ENCODE data around the gene VPS35L. TPM values are rescaled to one million over a fixed set of nuclear protein-coding genes. Genes with fewer than 3 reads are reported as not detected.
A peak's percentile ranks its signal among the peaks of the same experiment; 100 is the strongest.

Gene VPS35L
- total RNA-seq (ENCODE audit: insufficient read depth, low replicate concordance) = 37.6 TPM

GRCh38 chr16:19555186-19555937, at the start of gene VPS35L:
Gene VPS35L (plus strand): TSS chr16:19555703. CDS start chr16:19555730, 27 bp downstream.
- DNase-seq (ENCODE audit: low spot score) = peak; percentile 99

- no peak for DNase-seq (ENCODE audit: low spot score)
Measured at GRCh38 chr16:19506965-19507364, 48.5 kb upstream of the VPS35L start.

DNA sequence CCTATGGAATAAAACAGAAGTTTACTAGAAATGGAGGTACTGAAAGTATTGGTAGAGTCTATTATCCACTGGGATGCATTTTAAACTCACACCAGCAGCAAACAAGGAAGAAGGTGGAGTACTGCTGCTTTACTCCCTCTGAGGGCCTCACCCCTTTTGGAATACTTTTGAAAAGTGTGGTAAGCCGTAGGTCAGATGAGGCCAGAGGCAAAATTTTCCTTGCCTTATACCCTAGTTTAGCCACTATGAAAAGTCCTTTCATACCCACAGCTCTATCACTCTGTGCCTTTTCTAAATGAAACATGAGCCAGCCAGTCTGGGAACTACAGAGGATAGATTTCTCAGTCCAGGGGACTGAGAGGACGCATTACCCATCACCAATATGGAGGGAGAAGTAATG, 47.6 kb upstream of the VPS35L start:
- DNase-seq (ENCODE audit: low spot score) = no peak

- no peak for DNase-seq (ENCODE audit: low spot score)
Measured at GRCh38 chr16:19512297-19512696, 43.2 kb upstream of the VPS35L start.

DNA sequence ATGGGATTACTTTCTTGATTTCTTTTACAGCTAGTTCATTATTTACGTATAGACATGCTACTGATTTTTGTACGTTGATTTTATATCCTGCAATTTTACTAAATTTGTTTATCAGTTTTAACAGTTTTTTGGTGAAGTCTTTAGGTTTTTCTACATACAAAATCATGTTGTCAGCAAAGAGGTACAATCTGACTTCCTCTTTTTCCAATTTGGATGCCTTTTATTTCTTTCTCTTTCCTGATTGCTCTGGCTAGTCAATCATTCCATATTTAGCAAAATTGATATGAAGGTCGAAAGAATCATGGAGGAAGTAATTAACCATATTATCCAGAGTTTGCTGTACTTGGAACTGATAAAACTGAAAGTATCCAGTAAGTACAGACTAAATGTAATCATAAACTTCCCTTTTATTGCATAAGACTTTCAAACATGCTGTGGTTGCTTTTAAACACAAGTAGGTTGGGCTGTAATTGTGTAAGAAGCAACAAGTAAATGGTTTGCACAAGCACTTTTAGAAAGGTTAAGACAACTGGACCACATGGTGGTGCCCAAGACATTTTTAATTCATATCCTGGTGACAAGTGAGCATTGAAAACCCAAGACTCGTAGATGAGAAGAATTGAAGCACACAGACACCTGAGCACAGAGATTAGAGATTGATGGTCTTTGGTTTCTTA, 42.0 kb upstream of the VPS35L start:
- peak; percentile 20 for DNase-seq (ENCODE audit: low spot score)

DNA sequence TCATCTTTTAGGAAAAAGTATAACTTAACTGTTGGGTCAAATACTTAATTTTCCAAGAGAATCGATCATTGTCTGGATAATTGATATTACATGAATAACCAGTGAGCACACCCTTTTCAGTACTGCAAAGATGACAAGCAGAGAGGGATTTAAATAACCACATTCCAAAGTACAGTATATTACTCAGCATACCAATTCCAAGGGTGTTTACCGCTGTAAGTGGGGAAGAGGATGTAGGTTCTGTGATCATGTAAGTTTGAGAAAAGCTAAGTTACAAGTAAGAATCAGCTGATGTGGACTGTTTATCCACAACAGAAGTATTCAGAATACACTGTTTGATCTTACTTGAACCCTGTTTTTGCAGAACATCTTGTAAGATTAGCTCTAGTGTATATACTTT, 39.7 kb upstream of the VPS35L start:
- no peak for DNase-seq (ENCODE audit: low spot score)

GRCh38 chr16:19517424-19518089, 37.9 kb upstream of the VPS35L start:
- DNase-seq (ENCODE audit: low spot score) = no peak

GRCh38 chr16:19518388-19518787, 37.1 kb upstream of the VPS35L start:
- no peak for DNase-seq (ENCODE audit: low spot score)

DNA sequence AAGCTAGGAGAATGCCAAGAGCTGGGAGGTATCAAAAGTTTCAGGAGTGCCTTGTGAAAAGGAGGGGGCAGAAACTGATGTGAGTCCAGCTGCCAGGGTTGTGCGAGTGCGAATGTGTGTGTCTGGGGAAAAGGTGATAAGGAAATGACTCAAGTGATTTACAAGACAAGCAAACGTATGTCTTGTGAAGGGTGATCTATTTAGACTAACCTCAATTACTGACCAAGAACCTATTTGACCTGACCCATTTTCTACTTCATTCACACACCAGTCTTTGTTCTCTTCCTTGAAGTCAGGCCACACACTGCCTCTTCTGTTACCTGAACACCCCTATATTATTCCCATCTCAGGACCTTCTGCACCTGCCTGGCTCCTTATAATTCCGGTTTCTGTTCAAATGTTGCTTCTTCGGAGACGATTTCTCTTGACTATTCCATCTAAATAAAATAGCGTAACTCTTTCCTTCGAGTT, 34.6 kb upstream of the VPS35L start:
- DNase-seq (ENCODE audit: low spot score) = peak; percentile 16

DNA sequence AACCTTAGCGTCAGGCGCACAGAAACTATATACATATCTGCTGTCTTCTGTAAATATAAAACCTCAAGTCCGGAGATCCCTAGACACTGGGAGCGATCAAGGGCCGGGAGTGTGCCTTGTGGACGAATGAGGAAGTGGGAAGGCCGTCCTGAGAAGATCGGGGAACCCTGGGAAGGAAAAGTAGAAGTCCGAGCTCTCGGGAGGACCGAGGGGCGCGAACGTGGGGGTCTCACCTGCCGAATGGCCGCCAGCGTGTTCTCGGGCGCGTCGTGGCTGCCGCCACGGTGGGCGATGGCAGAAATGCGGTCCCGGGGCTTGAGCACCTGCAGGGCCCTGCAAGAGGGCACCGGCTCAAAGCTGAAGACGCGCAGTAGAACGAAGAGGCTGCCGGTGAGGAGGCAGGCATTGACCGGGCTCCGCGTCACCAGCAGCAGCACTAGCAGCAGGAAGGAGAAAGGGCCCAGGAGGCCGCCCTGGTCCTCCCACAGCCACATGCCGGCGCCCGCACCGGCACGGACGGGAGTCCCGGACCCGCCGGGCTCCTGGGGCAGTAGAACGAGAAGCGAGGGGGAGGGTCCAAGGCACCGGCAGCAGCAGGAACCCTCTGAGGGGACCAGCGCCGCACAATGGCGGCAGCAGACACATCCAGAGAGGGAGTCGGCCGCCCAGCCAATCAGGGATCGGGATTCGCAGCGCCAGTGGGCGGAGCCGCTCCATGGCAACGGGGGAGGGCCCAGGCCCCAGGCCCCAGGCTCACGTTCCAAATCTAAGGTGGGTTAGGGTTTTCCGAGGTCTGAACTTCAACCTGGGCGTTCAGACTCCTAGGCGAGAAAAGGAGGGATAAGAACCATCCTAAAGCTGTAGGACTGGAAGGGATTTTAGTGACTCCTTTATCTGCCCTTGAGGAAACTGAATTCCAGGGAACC, 33.8 kb upstream of the VPS35L start, which contains the start of gene GDE1:
Gene GDE1 (minus strand): TSS at position 628 of the 926 bp plus-strand sequence. CDS start 134 bp downstream, at position 494.
- peak; percentile 96 for DNase-seq (ENCODE audit: low spot score)

GRCh38 chr16:19522397-19522732, 33.1 kb upstream of the VPS35L start:
- no peak for DNase-seq (ENCODE audit: low spot score)

DNA sequence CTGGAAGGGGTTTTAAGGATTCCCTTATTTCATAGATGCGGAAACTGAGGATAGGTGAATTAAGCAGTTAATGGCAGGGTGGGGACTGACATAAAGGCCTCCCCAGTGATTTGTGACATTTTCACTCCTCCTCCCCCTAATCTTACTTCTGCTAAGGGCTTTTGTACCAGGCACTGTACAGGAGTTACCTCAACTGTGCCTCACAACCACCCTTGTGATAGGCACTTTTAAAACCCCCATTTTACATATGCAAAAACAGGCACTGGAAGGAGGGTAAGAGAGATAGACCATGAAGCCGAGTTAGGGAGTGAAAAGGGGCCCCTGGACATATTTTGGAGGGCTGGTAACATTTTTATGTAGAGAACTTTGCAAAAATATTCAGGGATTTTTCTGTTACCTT, 32.7 kb upstream of the VPS35L start:
- DNase-seq (ENCODE audit: low spot score) = no peak

DNA sequence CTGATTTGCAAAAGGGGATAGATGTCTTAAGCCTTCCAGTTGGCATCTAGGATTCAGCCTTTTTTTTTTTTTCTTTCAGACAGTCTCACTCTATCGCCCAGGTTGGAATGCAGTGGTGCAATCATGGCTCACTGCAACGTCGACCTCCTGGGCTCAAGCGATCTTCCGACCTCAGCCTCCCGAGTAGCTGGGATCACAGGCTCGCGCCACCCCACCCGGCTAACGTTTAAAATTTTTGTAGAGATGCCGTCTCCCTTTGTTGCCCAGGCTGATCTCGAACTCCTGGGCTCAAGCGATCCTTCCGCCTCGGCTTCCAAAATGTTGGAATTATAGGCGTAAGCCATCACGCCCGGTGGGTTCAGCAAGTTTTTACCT, 32.3 kb upstream of the VPS35L start:
- no peak for DNase-seq (ENCODE audit: low spot score)

GRCh38 chr16:19523559-19524355, 31.7 kb upstream of the VPS35L start, which contains the start of gene CCP110:
Gene CCP110 (plus strand): TSS chr16:19523942. CDS start chr16:19527882, 3,940 bp downstream.
- DNase-seq (ENCODE audit: low spot score) = peak; percentile 99

DNA sequence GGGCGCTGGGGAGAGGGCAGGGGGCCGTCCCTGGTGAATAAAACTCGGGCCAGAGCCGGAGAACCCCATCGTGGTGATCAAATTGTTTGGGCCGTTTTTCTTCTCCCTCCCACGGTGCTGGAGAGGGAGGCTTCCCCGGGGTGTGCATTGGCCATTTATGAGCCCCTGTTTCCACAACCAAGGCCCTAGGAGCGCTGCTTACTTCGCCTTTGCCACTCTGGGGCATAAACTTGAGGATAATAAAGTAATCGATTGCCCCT, 31.2 kb upstream of the VPS35L start:
- DNase-seq (ENCODE audit: low spot score) = no peak

- peak; percentile 30 for DNase-seq (ENCODE audit: low spot score)
Measured at GRCh38 chr16:19524616-19525384, 30.7 kb upstream of the VPS35L start.

DNA sequence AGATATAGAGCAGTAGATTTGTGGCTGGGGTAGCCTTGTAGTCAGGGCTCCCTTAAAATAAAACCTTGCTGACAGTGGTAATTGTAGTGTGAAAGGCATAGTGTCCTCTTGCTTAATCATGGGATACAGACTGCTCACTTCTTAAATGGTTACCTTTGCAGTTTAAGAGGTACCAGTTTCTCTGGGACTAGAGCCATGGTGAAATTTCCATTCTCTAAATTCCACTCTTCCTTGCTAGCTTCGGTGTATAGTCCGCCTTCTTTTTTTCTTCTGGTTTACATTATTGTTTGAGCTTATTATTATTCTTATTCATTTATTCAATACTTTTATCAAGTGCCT, 30.1 kb upstream of the VPS35L start:
- no peak for DNase-seq (ENCODE audit: low spot score)

DNA sequence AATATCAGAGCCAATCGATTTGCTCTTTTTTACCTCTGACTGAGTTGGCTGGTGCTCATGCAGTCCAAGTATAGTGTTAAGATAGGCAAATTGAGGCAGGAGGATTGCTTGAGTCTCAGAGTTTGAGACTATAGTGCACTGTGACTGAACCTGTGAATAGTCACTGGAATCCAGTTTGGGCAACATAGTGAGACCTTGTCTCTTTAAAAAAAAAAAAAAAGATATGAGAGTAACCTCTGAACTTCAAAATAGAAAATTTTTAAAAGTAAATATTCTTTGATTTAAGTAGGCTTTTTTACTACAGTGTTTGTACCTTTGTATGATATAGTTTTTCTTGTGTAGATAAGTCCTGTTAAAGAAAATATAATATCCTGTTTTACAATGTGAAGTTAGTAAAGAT, 28.3 kb upstream of the VPS35L start:
- DNase-seq (ENCODE audit: low spot score) = no peak

DNA sequence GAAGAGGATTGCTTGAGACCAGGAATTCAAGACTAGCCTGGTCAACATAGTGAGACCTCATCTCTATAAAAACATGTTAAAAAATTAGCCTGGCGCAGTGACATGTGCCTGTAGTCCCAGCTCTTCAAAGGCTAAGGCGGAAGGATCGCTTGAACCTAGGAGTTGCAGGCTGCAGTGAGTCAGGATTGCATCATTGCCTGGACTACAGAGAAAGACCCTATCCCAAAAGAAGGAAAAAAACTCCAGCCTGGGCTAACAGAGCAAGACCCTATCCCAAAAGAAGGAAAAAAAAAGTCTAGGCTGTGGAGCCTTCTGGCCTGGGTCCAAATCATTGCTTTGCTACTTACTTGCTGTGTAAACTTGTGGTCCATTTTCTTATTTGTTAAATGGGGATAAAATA, 26.8 kb upstream of the VPS35L start:
- DNase-seq (ENCODE audit: low spot score) = no peak

GRCh38 chr16:19532601-19533000, 22.9 kb upstream of the VPS35L start:
- DNase-seq (ENCODE audit: low spot score) = no peak
